HG03280 (cell line): ENCODE results near the gene DARS1.
A peak's percentile ranks its signal among the peaks of the same experiment; 100 is the strongest.
"Not testable (repeated sequence)": the region's sequence is repeated elsewhere in the genome, so short reads cannot be mapped to it uniquely, and the experiment has no call there.

Experiments
- ATAC-seq: cut with Tn5 transposase; IDR thresholded peaks from one replicate; pipeline ENCODE4 v1.9.1; 2021; ENCODE audit warnings: mild to moderate bottlenecking, moderate library complexity; ENCODE audit not compliant: unreplicated experiment

The DARS1 gene

DNA sequence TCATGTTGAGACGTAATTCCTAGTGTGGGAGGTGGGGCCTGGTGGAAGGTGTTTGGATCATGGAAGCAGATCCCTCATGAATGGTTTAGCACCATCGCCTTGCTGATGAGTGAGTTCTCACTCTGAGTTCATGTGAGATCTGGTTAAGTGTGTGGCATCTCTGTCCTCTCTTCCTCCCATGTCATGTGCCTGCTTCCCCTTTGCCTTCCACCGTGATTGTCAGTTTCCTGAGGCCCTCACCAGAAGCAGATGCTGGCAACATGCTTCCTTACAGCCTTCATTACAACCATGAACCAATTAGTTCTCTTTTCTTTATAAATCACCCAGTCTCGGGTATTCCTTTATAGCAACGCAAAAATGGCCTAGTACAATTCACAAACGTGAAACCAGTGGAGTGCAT, 94.6 kb downstream of the DARS1 start:
- no peak for ATAC-seq

- ATAC-seq, result no peak
Observed at GRCh38 chr2:135890149-135890548, 95.3 kb downstream of the DARS1 start.

DNA sequence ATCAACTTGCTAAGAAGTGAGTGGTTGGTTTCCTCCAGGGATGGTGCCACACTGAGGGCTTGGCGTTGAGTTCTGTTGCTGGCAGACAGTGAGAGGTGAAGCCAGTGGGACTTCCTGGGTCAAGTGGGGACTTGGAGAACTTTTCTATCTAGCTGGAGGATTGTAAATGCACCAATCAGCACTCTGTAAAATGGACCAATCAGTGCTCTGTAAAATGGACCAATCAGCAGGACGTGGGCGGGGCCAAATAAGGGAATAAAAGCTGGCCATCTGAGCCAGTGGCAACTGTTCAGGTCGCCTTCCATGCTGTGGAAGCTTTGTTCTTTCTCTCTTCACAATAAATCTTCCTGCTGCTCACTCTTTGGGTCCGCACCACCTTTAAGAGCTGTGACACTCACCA, 96.8 kb downstream of the DARS1 start:
- not testable (repeated sequence) for ATAC-seq

DNA sequence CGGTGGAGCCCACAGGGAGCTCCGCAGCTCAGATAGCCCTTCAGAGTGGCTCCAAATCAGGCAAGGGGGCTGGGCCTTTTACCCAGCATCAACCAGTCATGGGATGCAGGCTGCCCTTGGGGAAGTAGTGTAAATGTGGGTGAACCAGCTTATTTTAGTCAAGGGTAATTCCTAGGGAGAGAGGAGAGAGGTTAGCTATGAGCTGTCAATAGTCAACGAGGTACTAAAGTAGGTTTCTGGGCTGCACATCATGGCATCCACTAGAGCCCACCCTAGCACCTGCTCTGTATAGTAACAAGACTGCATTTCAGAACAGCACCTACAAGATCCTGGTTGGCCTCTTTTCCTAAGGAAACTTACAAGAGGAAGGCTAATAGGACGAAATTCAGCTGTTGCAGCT, 99.7 kb downstream of the DARS1 start:
- ATAC-seq, result no peak

DNA sequence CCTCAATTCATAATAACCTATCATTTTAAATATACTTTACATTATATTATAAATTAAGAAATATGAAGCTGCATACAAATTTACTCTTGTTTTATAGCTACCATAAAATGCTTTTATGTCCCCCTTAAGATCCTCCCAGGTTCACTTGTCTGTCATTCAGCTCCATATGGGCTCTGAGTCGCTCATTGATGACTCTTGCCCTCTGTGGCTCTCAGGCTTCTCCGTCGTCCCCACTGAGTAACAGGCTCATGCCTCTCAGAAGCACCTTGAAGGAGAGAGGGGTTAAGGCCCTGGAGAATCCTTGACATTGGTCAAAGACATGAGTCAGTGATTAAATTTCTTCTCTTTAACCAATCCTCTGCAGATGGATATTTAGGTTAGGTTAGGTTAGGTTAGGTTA, 103.0 kb downstream of the DARS1 start:
- no peak for ATAC-seq

DNA sequence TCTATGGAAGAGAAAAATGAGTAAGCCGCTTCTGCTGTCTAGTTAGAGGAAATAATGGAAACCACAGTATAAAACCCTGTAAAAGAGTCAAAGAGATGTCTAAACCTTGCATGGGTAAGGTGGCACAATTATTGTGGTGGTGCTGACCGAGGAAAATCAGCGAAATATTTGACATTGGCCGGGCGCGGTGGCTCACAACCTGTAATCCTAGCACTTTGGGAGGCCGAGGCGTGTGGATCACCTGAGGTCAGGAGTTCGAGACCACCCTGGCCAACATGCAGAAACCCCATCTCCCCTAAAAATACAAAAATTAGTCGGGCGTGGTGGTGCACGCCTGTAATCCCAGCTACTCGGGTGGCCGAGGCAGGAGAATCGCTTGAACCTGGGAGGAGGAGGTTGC, 108.7 kb downstream of the DARS1 start:
- ATAC-seq, result not testable (repeated sequence)

GRCh38 chr2:135876066-135876711, 109.2 kb downstream of the DARS1 start, which contains the start of gene MCM6:
MCM6 (minus strand) TSS chr2:135876443; CDS start chr2:135876365, 78 bp downstream.
- peak; percentile 88 for ATAC-seq

DNA sequence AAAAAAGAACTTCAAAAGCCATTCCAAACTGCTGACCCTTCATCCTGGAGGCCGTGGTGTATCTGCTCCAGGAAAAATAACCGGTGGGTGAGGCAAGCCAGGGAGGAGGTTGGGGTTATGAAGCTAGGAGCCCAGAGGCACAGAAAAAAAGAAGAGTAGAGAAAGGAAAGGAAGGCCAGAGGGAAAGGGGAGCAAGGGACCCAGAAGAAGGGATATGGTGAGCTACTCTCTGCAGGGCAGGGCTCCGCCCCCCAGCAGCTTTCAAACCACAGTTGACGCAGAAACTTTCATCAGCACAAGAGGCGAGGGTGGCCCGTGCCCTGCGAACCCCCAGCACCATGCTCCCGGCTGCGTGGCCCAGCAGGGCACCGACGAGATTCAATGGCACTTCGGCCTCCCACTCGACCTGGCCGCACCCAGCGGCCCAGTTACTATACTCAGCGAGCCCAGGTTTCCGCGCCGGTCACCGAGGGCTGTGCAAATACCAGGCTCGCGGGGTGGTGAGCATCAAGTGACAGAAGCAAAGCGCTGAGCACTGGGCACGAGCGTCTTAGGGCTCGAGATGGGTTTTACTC, 109.8 kb downstream of the DARS1 start:
- peak; percentile 62 for ATAC-seq

- ATAC-seq, result no peak
Observed at GRCh38 chr2:135874777-135875365, 110.6 kb downstream of the DARS1 start.

- no peak for ATAC-seq
Observed at GRCh38 chr2:135870571-135870970, 114.9 kb downstream of the DARS1 start.

DNA sequence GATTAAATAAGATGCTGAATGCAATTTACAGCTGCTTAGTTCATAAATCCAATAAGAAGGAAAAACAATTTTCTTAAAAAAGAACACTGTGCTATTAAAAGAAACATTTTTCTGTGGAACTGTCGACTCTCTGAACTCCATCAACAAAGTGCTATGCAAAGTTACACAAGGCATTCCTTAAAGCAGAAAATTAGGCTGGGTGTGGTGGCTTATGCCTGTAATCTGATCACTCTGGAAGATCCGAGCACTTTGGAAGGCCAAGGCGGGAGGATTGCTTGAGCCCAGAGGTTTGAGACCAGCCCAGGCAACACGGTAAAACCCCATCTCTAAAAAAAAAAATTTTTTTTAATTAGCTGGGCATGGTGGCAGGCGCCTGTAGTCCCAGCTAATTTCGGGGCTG, 122.2 kb downstream of the DARS1 start:
- no peak for ATAC-seq

- ATAC-seq, result no peak
Observed at GRCh38 chr2:135862718-135863117, 122.7 kb downstream of the DARS1 start.
